Effector memory CD4-positive, alpha-beta T cell (primary cell): ENCODE measurements around the gene BTBD18.

Experiments
- DNase-seq, 3 donors: peaks; one replicate each; pipeline ENCODE4 v3.0.0-alpha.2; 2020
- H3K27ac ChIP-seq: 2 replicates; pipeline ENCODE4 v1.7.0; 2013; ENCODE audit warnings: mild to moderate bottlenecking, low read length, moderate library complexity; ENCODE audit not compliant: insufficient read depth, poor library complexity, severe bottlenecking
- H3K27me3 ChIP-seq: replicated peaks from 2 replicates; pipeline ENCODE4 v1.7.0; 2013; ENCODE audit warnings: mild to moderate bottlenecking, low read length; ENCODE audit not compliant: insufficient read depth, control insufficient read depth, poor library complexity, severe bottlenecking
- H3K36me3 ChIP-seq: 2 replicates; pipeline ENCODE4 v1.7.0; 2013; ENCODE audit warnings: mild to moderate bottlenecking, low read length, moderate library complexity; ENCODE audit not compliant: control insufficient read depth, insufficient read depth
- H3K4me1 ChIP-seq: 2 replicates; pipeline ENCODE4 v1.7.0; 2013; ENCODE audit warnings: low read length, mild to moderate bottlenecking; ENCODE audit not compliant: control insufficient read depth, insufficient read depth, poor library complexity, severe bottlenecking
- H3K4me3 ChIP-seq: 2 replicates; pipeline ENCODE4 v1.7.0; 2013; ENCODE audit warnings: low read length, low read depth, mild to moderate bottlenecking; ENCODE audit not compliant: insufficient read depth, poor library complexity, severe bottlenecking
- H3K9me3 ChIP-seq: 2 replicates; pipeline ENCODE4 v1.7.0; 2013; ENCODE audit warnings: mild to moderate bottlenecking, low read length, moderate library complexity; ENCODE audit not compliant: control insufficient read depth

The BTBD18 gene

DNA sequence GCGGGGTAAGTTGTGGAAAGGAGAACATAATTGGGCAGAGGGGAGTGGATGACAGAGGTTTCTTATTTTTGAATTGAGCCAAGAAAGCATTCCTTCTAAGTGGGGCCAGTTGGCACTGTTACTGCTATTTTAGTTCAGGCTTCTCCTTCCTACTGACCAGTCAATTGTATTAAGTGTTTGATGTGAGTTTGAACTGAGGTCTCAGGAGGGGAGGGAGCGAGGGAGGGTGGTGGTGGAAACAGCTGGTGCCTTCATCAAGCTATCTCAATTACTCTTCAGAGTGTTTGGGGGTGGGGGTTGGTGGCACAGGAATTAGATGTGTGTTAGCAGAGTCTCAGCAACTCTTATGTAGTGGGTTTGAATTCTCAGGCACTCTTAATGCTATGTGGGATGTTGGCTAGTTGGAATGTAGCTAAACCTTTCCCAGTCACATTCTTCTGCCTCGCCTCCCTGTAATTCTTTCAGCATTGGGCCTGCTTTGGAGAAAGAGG is 24.5 kb upstream of the BTBD18 start:
- DNase-seq = no peak
- Histone ChIP-seq H3K36me3 (no peaks in the 10 kb centered on the region), H3K9me3 (no peaks in the 10 kb centered on the region), H3K4me3 (no peak overlapping the region), H3K4me1 (no peaks in the 10 kb centered on the region), H3K27me3 (no peaks in the 10 kb centered on the region), H3K27ac (no peak overlapping the region)

DNA sequence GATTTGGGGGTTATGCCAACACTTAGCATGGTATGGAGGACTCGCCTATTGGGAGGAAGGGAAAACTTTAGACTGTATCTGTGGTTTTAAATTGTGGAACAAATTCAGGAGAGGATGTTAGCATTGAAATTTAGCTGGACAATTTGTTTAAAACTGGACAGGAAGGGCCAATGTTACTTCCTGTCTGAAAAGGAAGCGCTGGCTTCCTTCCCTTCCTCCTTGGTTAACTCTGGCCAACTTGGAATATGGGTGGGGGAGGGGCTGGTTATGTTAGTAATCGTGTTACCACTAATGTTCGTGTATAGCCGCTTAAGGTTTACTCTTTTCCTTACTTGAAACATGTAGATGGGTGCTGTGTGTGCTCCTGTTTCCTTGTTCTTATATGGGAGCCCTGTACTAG is 23.9 kb upstream of the BTBD18 start:
- no peak for DNase-seq
- Histone ChIP-seq H3K27ac (no peak overlapping the region), H3K4me3 (no peak overlapping the region), H3K36me3 (no peaks in the 10 kb centered on the region), H3K9me3 (no peaks in the 10 kb centered on the region), H3K27me3 (no peaks in the 10 kb centered on the region), H3K4me1 (no peaks in the 10 kb centered on the region)

DNA sequence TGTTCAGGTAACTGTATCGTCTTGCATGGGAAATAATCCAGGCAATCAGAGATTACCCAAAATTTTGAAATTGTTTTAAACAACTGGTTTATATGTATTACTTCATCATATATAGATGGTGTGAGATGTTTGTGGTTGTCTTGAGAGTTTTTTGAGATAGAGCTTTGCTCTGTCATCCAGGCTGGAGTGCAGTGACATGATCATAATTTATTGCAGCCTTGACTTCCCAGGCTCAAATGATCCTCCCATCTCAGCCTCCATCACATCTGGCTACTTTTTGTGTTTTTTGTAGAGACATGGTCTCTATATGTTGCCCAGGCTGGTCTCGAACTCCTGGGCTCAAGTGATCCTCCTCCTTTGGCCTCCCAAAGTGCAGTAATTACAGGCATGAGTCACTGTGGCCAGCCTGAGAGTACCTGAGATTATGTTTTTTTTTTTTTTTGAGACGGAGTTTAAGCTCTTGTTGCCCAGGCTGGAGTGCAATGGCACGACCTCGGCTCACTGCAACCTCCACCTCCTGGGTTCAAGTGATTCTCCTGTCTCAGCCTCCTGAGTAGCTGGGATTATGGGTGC is 21.5 kb upstream of the BTBD18 start:
- no peak overlapping the region for H3K4me3 ChIP-seq
- H3K27ac ChIP-seq = no peak overlapping the region
- no peaks in the 10 kb centered on the region for H3K27me3 ChIP-seq
- DNase-seq = no peak
- no peaks in the 10 kb centered on the region for H3K36me3 ChIP-seq
- H3K9me3 ChIP-seq = no peaks in the 10 kb centered on the region
- H3K4me1 ChIP-seq = no peaks in the 10 kb centered on the region

DNA sequence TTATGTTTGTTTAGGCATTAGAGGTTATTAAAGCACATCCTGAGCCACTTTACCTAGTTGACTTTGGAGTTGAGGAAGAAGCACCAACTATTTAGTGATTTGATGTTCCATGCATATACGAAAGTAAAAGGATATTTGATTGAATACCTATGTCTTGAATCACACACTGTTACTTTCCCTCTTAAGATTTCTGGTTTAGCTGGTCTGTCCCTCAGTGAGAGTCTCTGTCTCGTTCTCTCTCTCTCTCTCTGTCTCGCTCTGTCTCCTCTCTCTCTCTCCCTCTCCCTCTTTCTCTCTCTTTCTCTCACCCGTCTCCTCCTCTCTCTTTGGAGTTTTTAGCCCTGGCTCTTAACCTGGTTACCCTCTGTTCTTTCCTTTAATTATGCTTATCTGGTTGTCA is 20.9 kb upstream of the BTBD18 start:
- no peak overlapping the region for H3K27ac ChIP-seq
- no peaks in the 10 kb centered on the region for H3K27me3 ChIP-seq
- H3K9me3 ChIP-seq = no peaks in the 10 kb centered on the region
- H3K4me1 ChIP-seq = no peaks in the 10 kb centered on the region
- DNase-seq = no peak
- H3K36me3 ChIP-seq = no peaks in the 10 kb centered on the region
- H3K4me3 ChIP-seq = no peak overlapping the region

DNA sequence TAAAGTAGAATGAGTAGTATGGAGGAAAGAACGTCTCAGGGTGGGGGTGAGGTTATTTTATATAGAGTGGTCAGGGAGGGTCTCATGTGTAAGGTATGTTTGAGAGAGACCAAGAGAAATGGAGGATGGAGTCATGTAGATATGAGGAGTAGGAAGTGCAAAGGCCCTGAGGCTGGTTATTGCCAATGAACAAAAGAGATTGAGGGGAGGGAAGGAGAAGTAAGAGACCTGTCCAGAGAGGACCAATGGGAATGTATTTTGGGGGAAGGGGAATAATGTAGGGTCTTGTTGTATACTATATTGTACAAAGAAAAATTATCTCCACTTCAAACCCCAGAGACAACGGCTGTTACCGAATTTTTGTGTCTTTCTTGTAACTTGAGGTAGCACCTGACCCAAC is 19.7 kb upstream of the BTBD18 start:
- no peak overlapping the region for H3K27ac ChIP-seq
- no peaks in the 10 kb centered on the region for H3K27me3 ChIP-seq
- H3K36me3 ChIP-seq = no peaks in the 10 kb centered on the region
- no peak overlapping the region for H3K4me3 ChIP-seq
- H3K4me1 ChIP-seq = no peaks in the 10 kb centered on the region
- H3K9me3 ChIP-seq = no peaks in the 10 kb centered on the region
- no peak for DNase-seq

DNA sequence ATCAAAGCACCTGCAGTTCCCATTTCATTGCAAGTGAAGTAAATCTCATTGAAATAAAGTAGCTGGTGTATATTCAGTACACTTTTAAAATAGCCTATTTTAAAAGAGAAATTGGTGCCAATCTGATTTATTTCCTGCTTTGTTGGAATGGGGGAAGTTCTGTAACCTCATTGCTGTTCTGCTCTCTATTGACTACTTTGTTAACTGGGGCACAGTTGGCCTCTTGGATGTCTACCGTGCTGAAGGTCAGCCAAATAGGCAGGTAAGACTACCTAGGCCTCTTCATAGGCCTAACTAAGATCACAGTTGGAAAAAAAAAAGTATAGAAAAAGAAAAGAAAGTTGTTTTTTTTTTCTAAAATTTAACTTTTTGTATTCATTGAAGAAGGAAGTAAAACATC is 19.2 kb upstream of the BTBD18 start:
- no peak overlapping the region for H3K27ac ChIP-seq
- no peaks in the 10 kb centered on the region for H3K4me1 ChIP-seq
- H3K9me3 ChIP-seq = no peaks in the 10 kb centered on the region
- no peak overlapping the region for H3K4me3 ChIP-seq
- H3K27me3 ChIP-seq = no peaks in the 10 kb centered on the region
- no peaks in the 10 kb centered on the region for H3K36me3 ChIP-seq
- DNase-seq = no peak

DNA sequence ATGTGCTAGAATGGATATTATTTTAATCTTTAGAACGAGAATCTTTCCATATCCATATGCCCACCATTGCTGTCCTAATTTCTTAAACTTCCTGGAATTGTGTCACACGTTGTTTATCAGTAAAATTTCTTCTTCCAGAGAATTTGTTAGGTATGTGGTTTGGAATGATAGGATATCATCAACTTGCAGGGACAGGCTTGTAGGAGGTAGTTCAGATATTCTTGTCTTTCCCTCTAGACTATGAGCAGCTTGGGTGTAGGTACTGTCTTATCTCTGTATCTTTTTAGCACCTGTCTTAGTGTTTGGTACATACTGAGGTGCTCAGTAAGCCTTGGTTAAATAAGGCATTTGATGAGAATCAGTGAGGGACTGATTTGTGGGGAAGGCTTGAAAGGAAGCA is 13.4 kb upstream of the BTBD18 start:
- Histone ChIP-seq H3K4me1 (no peaks in the 10 kb centered on the region), H3K9me3 (no peaks in the 10 kb centered on the region), H3K4me3 (no peak overlapping the region), H3K27ac (no peak overlapping the region), H3K36me3 (no peaks in the 10 kb centered on the region), H3K27me3 (no peaks in the 10 kb centered on the region)
- DNase-seq = no peak

DNA sequence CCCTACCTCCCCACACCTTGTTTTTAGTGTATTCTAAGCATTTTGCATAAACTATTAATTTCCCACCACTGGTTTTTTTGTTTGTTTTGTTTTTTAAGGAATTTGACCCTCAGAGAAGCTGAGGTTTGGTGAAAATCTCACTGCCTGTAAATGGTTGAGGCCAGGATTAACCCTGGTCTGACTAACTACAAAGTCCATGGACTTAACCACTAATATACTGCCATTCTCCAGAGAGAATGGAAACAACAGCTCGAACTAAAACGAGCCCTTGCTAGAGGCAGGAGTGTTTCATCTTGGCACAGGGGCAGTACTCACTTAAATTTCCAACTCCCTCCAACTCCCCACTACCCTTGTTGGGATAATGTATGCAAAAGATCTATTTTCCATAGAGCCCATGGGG is 12.9 kb upstream of the BTBD18 start:
- H3K36me3 ChIP-seq = no peaks in the 10 kb centered on the region
- H3K27me3 ChIP-seq = no peaks in the 10 kb centered on the region
- no peak for DNase-seq
- H3K27ac ChIP-seq = no peak overlapping the region
- no peaks in the 10 kb centered on the region for H3K9me3 ChIP-seq
- no peaks in the 10 kb centered on the region for H3K4me1 ChIP-seq
- H3K4me3 ChIP-seq = no peak overlapping the region

DNA sequence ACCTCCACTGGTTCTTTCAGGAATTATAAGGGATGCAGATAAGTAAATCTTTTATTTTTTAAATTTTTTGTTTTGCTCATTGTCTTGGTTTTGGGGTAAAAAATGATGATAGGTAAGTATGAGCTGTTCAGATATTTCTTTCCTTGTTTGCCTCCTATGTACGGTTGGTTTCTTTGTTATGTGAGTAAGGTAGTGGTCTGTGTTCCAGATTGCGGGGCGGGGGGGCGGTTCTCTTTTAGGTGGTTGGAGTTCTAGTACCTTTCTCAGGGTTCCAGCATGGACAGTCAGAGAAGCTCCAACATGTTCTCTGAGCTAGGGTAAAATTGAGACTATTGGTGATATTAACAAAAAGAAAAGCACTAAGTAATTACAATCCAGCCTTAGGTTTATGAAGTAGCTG is 12.4 kb upstream of the BTBD18 start:
- no peak for DNase-seq
- H3K27me3 ChIP-seq = no peaks in the 10 kb centered on the region
- no peaks in the 10 kb centered on the region for H3K36me3 ChIP-seq
- H3K9me3 ChIP-seq = no peaks in the 10 kb centered on the region
- no peak overlapping the region for H3K4me3 ChIP-seq
- H3K27ac ChIP-seq = no peak overlapping the region
- H3K4me1 ChIP-seq = no peaks in the 10 kb centered on the region

DNA sequence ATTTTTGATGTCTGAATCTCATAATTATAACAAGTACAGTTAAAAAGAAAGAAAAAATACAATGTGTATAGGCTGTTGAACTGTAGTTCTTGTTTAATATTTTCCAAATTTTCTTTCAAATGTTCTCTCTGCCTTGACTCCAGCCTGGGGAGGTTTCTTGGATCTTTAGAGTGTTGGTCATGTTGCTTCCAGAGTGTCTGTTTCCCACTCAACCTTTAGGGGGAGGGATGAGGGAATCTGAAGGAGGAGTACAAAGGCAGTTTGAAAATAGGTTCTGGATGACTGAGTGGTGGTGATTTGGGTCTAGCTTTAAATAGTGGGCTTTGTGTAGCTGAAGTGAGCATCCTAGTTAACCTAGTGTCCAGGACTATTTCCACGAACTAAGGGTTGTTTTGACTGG is 11.9 kb upstream of the BTBD18 start:
- H3K9me3 ChIP-seq = no peaks in the 10 kb centered on the region
- DNase-seq = no peak
- H3K4me1 ChIP-seq = no peaks in the 10 kb centered on the region
- no peak overlapping the region for H3K27ac ChIP-seq
- no peak overlapping the region for H3K4me3 ChIP-seq
- no peaks in the 10 kb centered on the region for H3K27me3 ChIP-seq
- H3K36me3 ChIP-seq = no peaks in the 10 kb centered on the region
